Skin of body (tissue), 2 donors: ENCODE data around the gene NKAPD1. TPM values are rescaled to one million over a fixed set of nuclear protein-coding genes. Genes with fewer than 3 reads are reported as not detected.

Experiments
- small RNA-seq: library from RNA; depleted of rRNA; stranded (forward); fragments of <200 nt; gene quantifications from one replicate; pipeline ENCODE3, GENCODE V24; 2014; ENCODE audit warnings: low replicate concordance
- total RNA-seq: library from RNA; depleted of rRNA; stranded (reverse); fragments of >200 nt; gene quantifications from one replicate; pipeline ENCODE4 v1.2.3, GENCODE V29; 2014

NKAPD1 gene
- total RNA-seq, 1 donor from 2014 or later, result 20.3 TPM

Small RNA genes lying within 50 kb of the gene (small RNA-seq; reads per million reads assigned to genes)
- gene AP000907.3 (not detected), gene RNU6-893P (not detected)

Other genes starting within 250 kb of the NKAPD1 start
- 34.8 TPM for gene ALG9, start 202.7 kb upstream of the NKAPD1 start, total RNA-seq
- gene FDXACB1, start 195.1 kb upstream of the NKAPD1 start, total RNA-seq, result 3.2 TPM
- gene CFAP68, start 194.8 kb upstream of the NKAPD1 start, total RNA-seq, result 10.4 TPM
- gene CRYAB, start 162.5 kb upstream of the NKAPD1 start, total RNA-seq, result 43.2 TPM
- 3.2 TPM for gene HSPB2, start 161.6 kb upstream of the NKAPD1 start, total RNA-seq
- gene C11orf52, start 155.4 kb upstream of the NKAPD1 start, total RNA-seq, result 1.4 TPM
- 21.0 TPM for gene DIXDC1, start 137.0 kb upstream of the NKAPD1 start, total RNA-seq
- gene DLAT, start 48.9 kb upstream of the NKAPD1 start, total RNA-seq, result 28.2 TPM
- 1.4 TPM for gene PIH1D2, start 282 bp upstream of the NKAPD1 start, total RNA-seq
- 55.1 TPM for gene TIMM8B, start 12.5 kb downstream of the NKAPD1 start, total RNA-seq
- 124 TPM for gene SDHD, start 12.6 kb downstream of the NKAPD1 start, total RNA-seq
- 21.6 TPM for gene IL18, start 89.8 kb downstream of the NKAPD1 start, total RNA-seq
- gene TEX12, start 93.1 kb downstream of the NKAPD1 start, total RNA-seq, result 0.20 TPM
- gene BCO2, start 101.2 kb downstream of the NKAPD1 start, total RNA-seq, result 4.9 TPM
- gene PTS, start 152.1 kb downstream of the NKAPD1 start, total RNA-seq, result 28.9 TPM
- not detected for gene PLET1, start 186.6 kb downstream of the NKAPD1 start, total RNA-seq